Astrocyte (in vitro differentiated cells and primary cell): Measurements from ENCODE around the gene KLF15.

ENCODE experiments used
- EZH2 ChIP-seq: IDR thresholded peaks from 2 replicates; pipeline ENCODE4 v1.6.1; 2012; ENCODE audit warnings: mild to moderate bottlenecking, low read length, inconsistent platforms; ENCODE audit not compliant: insufficient read depth
- TF ChIP-seq, protein P1 (sequence below): IDR thresholded peaks from 2 replicates; pipeline ENCODE4 v1.5.1; 2011; ENCODE audit warnings: low read depth, mild to moderate bottlenecking, inconsistent platforms, low read length, moderate library complexity; ENCODE audit not compliant: insufficient read depth

- TF ChIP-seq, protein P1, sequence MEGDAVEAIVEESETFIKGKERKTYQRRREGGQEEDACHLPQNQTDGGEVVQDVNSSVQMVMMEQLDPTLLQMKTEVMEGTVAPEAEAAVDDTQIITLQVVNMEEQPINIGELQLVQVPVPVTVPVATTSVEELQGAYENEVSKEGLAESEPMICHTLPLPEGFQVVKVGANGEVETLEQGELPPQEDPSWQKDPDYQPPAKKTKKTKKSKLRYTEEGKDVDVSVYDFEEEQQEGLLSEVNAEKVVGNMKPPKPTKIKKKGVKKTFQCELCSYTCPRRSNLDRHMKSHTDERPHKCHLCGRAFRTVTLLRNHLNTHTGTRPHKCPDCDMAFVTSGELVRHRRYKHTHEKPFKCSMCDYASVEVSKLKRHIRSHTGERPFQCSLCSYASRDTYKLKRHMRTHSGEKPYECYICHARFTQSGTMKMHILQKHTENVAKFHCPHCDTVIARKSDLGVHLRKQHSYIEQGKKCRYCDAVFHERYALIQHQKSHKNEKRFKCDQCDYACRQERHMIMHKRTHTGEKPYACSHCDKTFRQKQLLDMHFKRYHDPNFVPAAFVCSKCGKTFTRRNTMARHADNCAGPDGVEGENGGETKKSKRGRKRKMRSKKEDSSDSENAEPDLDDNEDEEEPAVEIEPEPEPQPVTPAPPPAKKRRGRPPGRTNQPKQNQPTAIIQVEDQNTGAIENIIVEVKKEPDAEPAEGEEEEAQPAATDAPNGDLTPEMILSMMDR = no peak
- TF ChIP-seq EZH2 = no peak
These were observed 49.4 kb downstream of the KLF15 start for GRCh38 chr3:126307591-126308393.
